Uterus (tissue), 2 donors: ENCODE results near the gene ITGA11.

Experiments
- CTCF ChIP-seq, 4 experiments: fragments of 200-600 bp in 2 of 4; fragments of 450-650 bp in 2 of 4; sonication (generic) in 2 of 4; IDR thresholded peaks; one replicate each; pipeline ENCODE4 v1.5.1; 2016 to 2019; ENCODE audit warnings: antibody characterized with exemption in 4 of 4, mild to moderate bottlenecking in 2 of 4, moderate library complexity in 1 of 4
- POLR2A ChIP-seq, 2 donors: fragments of 450-650 bp; IDR thresholded peaks; one replicate each; pipeline ENCODE4 v1.6.1; 2016; ENCODE audit warnings: antibody characterized with exemption in 2 of 2, mild to moderate bottlenecking in 1 of 2, moderate library complexity in 1 of 2

- TF ChIP-seq CTCF (IDR thresholded peaks at IDR 0.05) (no peak), POLR2A (IDR thresholded peaks at IDR 0.05) (no peak)
Observed at GRCh38 chr15:68389041-68389930, 42.7 kb downstream of the ITGA11 start.
